ENCODE results near the gene TIMM17B. TPM values are rescaled to one million over a fixed set of nuclear protein-coding genes. Genes with fewer than 3 reads are reported as not detected.

Gene TIMM17B
- total and polyA plus RNA-seq, 2 donors from 2014 or later = 44.8 to 109 TPM

- no peaks in the 10 kb centered on the region for H3K4me1 ChIP-seq (ENCODE audit: control insufficient read depth in 2 of 3, insufficient read depth in 2 of 3, low read depth in 1 of 3, low read length in 3 of 3)
- intact Hi-C loops (cut with DNase I) = no loop called here
- DNase-seq (no peak), FAIRE-seq (no peak)
- no peaks in the 10 kb centered on the region for H3K9me3 ChIP-seq (ENCODE audit: control insufficient read depth in 2 of 3, insufficient read depth in 1 of 3, low read length in 3 of 3)
- no peak overlapping the region for H3K9ac ChIP-seq (ENCODE audit: low read length in 3 of 3)
- no peak overlapping the region for H3K27ac ChIP-seq (ENCODE audit: low read depth in 2 of 2, low read length in 2 of 2)
- peaks cover 2 to 20% (median 4%) of the 10 kb centered on the region in 3 donors for H3K36me3 ChIP-seq (ENCODE audit: control insufficient read depth in 2 of 3, insufficient read depth in 3 of 3, low read length in 3 of 3)
- H3K27me3 ChIP-seq (ENCODE audit: control insufficient read depth, insufficient read depth, low read length) = no peaks in the 10 kb centered on the region
- no peak for TF ChIP-seq CTCF (IDR thresholded peaks at IDR 0.05; ENCODE audit: borderline replicate concordance, extremely low read depth, insufficient read depth)
- no peak overlapping the region for H3K4me3 ChIP-seq (ENCODE audit: low read length in 3 of 3)
Observed at GRCh38 chrX:48927123-48927522, 29.6 kb upstream of the TIMM17B start.

GRCh38 chrX:48924270-48924669 is 26.7 kb upstream of the TIMM17B start:
- intact Hi-C loops (cut with DNase I) = no loop called here
- peaks cover 2 to 14% (median 2%) of the 10 kb centered on the region in 3 donors for H3K36me3 ChIP-seq (ENCODE audit: control insufficient read depth in 2 of 3, insufficient read depth in 3 of 3, low read length in 3 of 3)
- no peak for TF ChIP-seq CTCF (IDR thresholded peaks at IDR 0.05; ENCODE audit: borderline replicate concordance, extremely low read depth, insufficient read depth)

GRCh38 chrX:48923771-48924170 is 26.2 kb upstream of the TIMM17B start:
- Histone ChIP-seq H3K4me1 (ENCODE audit: control insufficient read depth in 2 of 3, insufficient read depth in 2 of 3, low read depth in 1 of 3, low read length in 3 of 3) (peaks cover 0 to 10% (median 0%) of the 10 kb centered on the region in 3 donors), H3K9me3 (ENCODE audit: control insufficient read depth in 2 of 3, insufficient read depth in 1 of 3, low read length in 3 of 3) (no peaks in the 10 kb centered on the region), H3K4me3 (ENCODE audit: low read length in 3 of 3) (no peak overlapping the region), H3K27me3 (ENCODE audit: control insufficient read depth, insufficient read depth, low read length) (no peaks in the 10 kb centered on the region), H3K9ac (ENCODE audit: low read length in 3 of 3) (no peak overlapping the region), H3K36me3 (ENCODE audit: control insufficient read depth in 2 of 3, insufficient read depth in 3 of 3, low read length in 3 of 3) (peaks cover 2 to 14% (median 2%) of the 10 kb centered on the region in 3 donors), H3K27ac (ENCODE audit: low read depth in 2 of 2, low read length in 2 of 2) (no peak overlapping the region)
- DNase-seq (no peak), FAIRE-seq (no peak)
- TF ChIP-seq CTCF (IDR thresholded peaks at IDR 0.05; ENCODE audit: borderline replicate concordance, extremely low read depth, insufficient read depth) = no peak
- intact Hi-C loops (cut with DNase I) = no loop called here

More at GRCh38 chrX:48924270-48924669, 26.7 kb upstream of the TIMM17B start:
- Histone ChIP-seq H3K27me3 (ENCODE audit: control insufficient read depth, insufficient read depth, low read length) (no peaks in the 10 kb centered on the region), H3K9ac (ENCODE audit: low read length in 3 of 3) (no peak overlapping the region), H3K4me1 (ENCODE audit: control insufficient read depth in 2 of 3, insufficient read depth in 2 of 3, low read depth in 1 of 3, low read length in 3 of 3) (peaks cover 0 to 10% (median 0%) of the 10 kb centered on the region in 3 donors), H3K9me3 (ENCODE audit: control insufficient read depth in 2 of 3, insufficient read depth in 1 of 3, low read length in 3 of 3) (no peaks in the 10 kb centered on the region), H3K4me3 (ENCODE audit: low read length in 3 of 3) (no peak overlapping the region), H3K27ac (ENCODE audit: low read depth in 2 of 2, low read length in 2 of 2) (no peak overlapping the region)
- DNase-seq = no peak
- no peak for FAIRE-seq

- Histone ChIP-seq H3K27ac (ENCODE audit: low read depth in 2 of 2, low read length in 2 of 2) (no peak overlapping the region), H3K4me3 (ENCODE audit: low read length in 3 of 3) (no peak overlapping the region), H3K4me1 (ENCODE audit: control insufficient read depth in 2 of 3, insufficient read depth in 2 of 3, low read depth in 1 of 3, low read length in 3 of 3) (peaks cover 0 to 15% (median 0%) of the 10 kb centered on the region in 3 donors), H3K36me3 (ENCODE audit: control insufficient read depth in 2 of 3, insufficient read depth in 3 of 3, low read length in 3 of 3) (peaks cover under 1 to 12% (median 2%) of the 10 kb centered on the region in 3 donors), H3K9ac (ENCODE audit: low read length in 3 of 3) (no peak overlapping the region), H3K27me3 (ENCODE audit: control insufficient read depth, insufficient read depth, low read length) (no peaks in the 10 kb centered on the region), H3K9me3 (ENCODE audit: control insufficient read depth in 2 of 3, insufficient read depth in 1 of 3, low read length in 3 of 3) (no peaks in the 10 kb centered on the region)
- DNase-seq = no peak
- intact Hi-C loops (cut with DNase I) = no loop called here
- no peak for FAIRE-seq
- no peak for TF ChIP-seq CTCF (IDR thresholded peaks at IDR 0.05; ENCODE audit: borderline replicate concordance, extremely low read depth, insufficient read depth)
Observed at GRCh38 chrX:48920718-48921104, 23.1 kb upstream of the TIMM17B start.

Measured in kidney (tissue), 14 donors.